ENCODE results near the gene DGUOK. TPM values are rescaled to one million over a fixed set of nuclear protein-coding genes. Genes with fewer than 3 reads are reported as not detected.

The DGUOK gene
- total RNA-seq, 1 donor from 2014 or later = 52.3 TPM

GRCh38 chr2:73999881-74000597, 73.4 kb downstream of the DGUOK start:
- H3K4me1 ChIP-seq = peaks cover 53% of the 10 kb centered on the region
- H3K4me3 ChIP-seq = no peak overlapping the region
- H3K27ac ChIP-seq = peak overlapping the region; percentile 16
- no peaks in the 10 kb centered on the region for H3K27me3 ChIP-seq
- DNase-seq (ENCODE audit: extremely low spot score in 2 of 2) = no peak
- TF ChIP-seq POLR2A (IDR thresholded peaks at IDR 0.05) (no peak), POLR2AphosphoS5 (IDR thresholded peaks at IDR 0.05; ENCODE audit: insufficient read depth in 1 of 2, low read depth in 1 of 2) (no peak)
- TF ChIP-seq, protein P1, sequence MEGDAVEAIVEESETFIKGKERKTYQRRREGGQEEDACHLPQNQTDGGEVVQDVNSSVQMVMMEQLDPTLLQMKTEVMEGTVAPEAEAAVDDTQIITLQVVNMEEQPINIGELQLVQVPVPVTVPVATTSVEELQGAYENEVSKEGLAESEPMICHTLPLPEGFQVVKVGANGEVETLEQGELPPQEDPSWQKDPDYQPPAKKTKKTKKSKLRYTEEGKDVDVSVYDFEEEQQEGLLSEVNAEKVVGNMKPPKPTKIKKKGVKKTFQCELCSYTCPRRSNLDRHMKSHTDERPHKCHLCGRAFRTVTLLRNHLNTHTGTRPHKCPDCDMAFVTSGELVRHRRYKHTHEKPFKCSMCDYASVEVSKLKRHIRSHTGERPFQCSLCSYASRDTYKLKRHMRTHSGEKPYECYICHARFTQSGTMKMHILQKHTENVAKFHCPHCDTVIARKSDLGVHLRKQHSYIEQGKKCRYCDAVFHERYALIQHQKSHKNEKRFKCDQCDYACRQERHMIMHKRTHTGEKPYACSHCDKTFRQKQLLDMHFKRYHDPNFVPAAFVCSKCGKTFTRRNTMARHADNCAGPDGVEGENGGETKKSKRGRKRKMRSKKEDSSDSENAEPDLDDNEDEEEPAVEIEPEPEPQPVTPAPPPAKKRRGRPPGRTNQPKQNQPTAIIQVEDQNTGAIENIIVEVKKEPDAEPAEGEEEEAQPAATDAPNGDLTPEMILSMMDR (IDR thresholded peaks at IDR 0.05) = no peak
- intact Hi-C loops (cut with DNase I) = no loop called here
- H3K9me3 ChIP-seq = no peaks in the 10 kb centered on the region
- H3K36me3 ChIP-seq = no peaks in the 10 kb centered on the region

DNA sequence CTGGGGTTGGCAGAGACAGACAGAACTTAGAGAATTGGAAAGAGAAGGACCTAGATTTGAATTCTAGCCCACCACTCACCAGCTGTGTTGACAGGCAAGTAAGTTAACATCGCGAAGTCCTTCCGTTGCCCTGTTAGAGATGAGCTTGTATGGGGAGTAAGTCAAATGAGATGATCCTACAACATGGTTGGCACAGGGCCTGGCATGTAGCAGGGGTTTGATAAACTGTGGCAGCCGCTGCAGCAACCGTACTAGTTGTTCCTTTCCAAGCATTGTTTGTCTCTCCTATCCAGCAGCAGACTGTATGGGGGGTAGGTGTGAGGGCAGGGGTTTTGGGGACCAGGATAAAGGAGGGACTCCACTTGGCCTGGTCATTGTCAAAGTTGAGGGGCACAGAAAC, 74.0 kb downstream of the DGUOK start:
- Histone ChIP-seq H3K27me3 (no peaks in the 10 kb centered on the region), H3K36me3 (no peaks in the 10 kb centered on the region), H3K9me3 (no peaks in the 10 kb centered on the region), H3K4me3 (no peak overlapping the region), H3K27ac (peak overlapping the region; percentile 16), H3K4me1 (peaks cover 53% of the 10 kb centered on the region)
- TF ChIP-seq POLR2A (IDR thresholded peaks at IDR 0.05) = no peak
- TF ChIP-seq POLR2AphosphoS5 (IDR thresholded peaks at IDR 0.05; ENCODE audit: insufficient read depth in 1 of 2, low read depth in 1 of 2) = no peak
- TF ChIP-seq, protein P1 (IDR thresholded peaks at IDR 0.05) = no peak
- no peak for DNase-seq (ENCODE audit: extremely low spot score in 2 of 2)
- intact Hi-C loops (cut with DNase I) = no loop called here

- Histone ChIP-seq H3K27ac (peak overlapping the region; percentile 16), H3K4me1 (peaks cover 57% of the 10 kb centered on the region), H3K9me3 (no peaks in the 10 kb centered on the region), H3K4me3 (no peak overlapping the region), H3K36me3 (no peaks in the 10 kb centered on the region), H3K27me3 (no peaks in the 10 kb centered on the region)
- intact Hi-C loops (cut with DNase I) = no loop called here
- TF ChIP-seq, protein P1 (IDR thresholded peaks at IDR 0.05) = no peak
- TF ChIP-seq POLR2AphosphoS5 (IDR thresholded peaks at IDR 0.05; ENCODE audit: insufficient read depth in 1 of 2, low read depth in 1 of 2) (no peak), POLR2A (IDR thresholded peaks at IDR 0.05) (no peak)
- DNase-seq (ENCODE audit: extremely low spot score in 2 of 2) = no peak
These were observed 74.4 kb downstream of the DGUOK start for GRCh38 chr2:74001121-74001520.

- Histone ChIP-seq H3K36me3 (no peaks in the 10 kb centered on the region), H3K27me3 (no peaks in the 10 kb centered on the region), H3K9me3 (no peaks in the 10 kb centered on the region), H3K27ac (peak overlapping the region; percentile 15), H3K4me1 (peaks cover 66% of the 10 kb centered on the region), H3K4me3 (peak overlapping the region; percentile 62 to 70)
- TF ChIP-seq POLR2AphosphoS5 (IDR thresholded peaks at IDR 0.05; ENCODE audit: insufficient read depth in 1 of 2, low read depth in 1 of 2) = no peak
- no peak for TF ChIP-seq POLR2A (IDR thresholded peaks at IDR 0.05)
- TF ChIP-seq, protein P1 (IDR thresholded peaks at IDR 0.05) = no peak
- intact Hi-C loops (cut with DNase I) = no loop called here
- DNase-seq (ENCODE audit: extremely low spot score in 2 of 2) = no peak
These were observed 75.3 kb downstream of the DGUOK start for GRCh38 chr2:74001781-74002504.
